CD4-positive, alpha-beta T cell treated with Interleukin-4 for 4 hours (primary cell): ENCODE results near the gene FBXO31.

Source experiments
- DNase-seq: peaks from one replicate; pipeline ENCODE4 v3.0.0-alpha.2; 2020

Gene FBXO31

GRCh38 chr16:87324411-87325275 is 58.9 kb downstream of the FBXO31 start:
- peak; percentile 44 for DNase-seq

GRCh38 chr16:87323727-87324410 is 59.7 kb downstream of the FBXO31 start:
- no peak for DNase-seq

GRCh38 chr16:87322833-87323726 is 60.5 kb downstream of the FBXO31 start:
- DNase-seq, result no peak

- DNase-seq, result no peak
Measured at GRCh38 chr16:87322360-87322759, 61.2 kb downstream of the FBXO31 start.

GRCh38 chr16:87321336-87322107 is 62.1 kb downstream of the FBXO31 start:
- DNase-seq, result no peak

GRCh38 chr16:87320510-87321227 is 62.9 kb downstream of the FBXO31 start:
- no peak for DNase-seq

GRCh38 chr16:87319997-87320491 is 63.5 kb downstream of the FBXO31 start:
- no peak for DNase-seq

- no peak for DNase-seq
Measured at GRCh38 chr16:87319011-87319410, 64.6 kb downstream of the FBXO31 start.

GRCh38 chr16:87317750-87318644 is 65.6 kb downstream of the FBXO31 start:
- DNase-seq, result no peak

- DNase-seq, result peak; percentile 95
Measured at GRCh38 chr16:87316923-87317749, 66.4 kb downstream of the FBXO31 start, which contains the start of gene C16orf95. Gene C16orf95 (minus strand): TSS chr16:87317392. CDS start chr16:87317242, 150 bp downstream.

GRCh38 chr16:87316450-87316922 is 67.1 kb downstream of the FBXO31 start:
- DNase-seq, result no peak

GRCh38 chr16:87314990-87315420 is 68.6 kb downstream of the FBXO31 start:
- no peak for DNase-seq

- DNase-seq, result no peak
Measured at GRCh38 chr16:87312008-87312407, 71.6 kb downstream of the FBXO31 start.

- no peak for DNase-seq
Measured at GRCh38 chr16:87311387-87311786, 72.2 kb downstream of the FBXO31 start.

- no peak for DNase-seq
Measured at GRCh38 chr16:87310610-87311009, 73.0 kb downstream of the FBXO31 start.

GRCh38 chr16:87309620-87310525 is 73.7 kb downstream of the FBXO31 start:
- DNase-seq, result no peak

- DNase-seq, result no peak
Measured at GRCh38 chr16:87308826-87309225, 74.8 kb downstream of the FBXO31 start.

GRCh38 chr16:87306516-87306915 is 77.1 kb downstream of the FBXO31 start:
- no peak for DNase-seq
